Subcutaneous adipose tissue (tissue), 4 donors: ENCODE data around the gene ISOC2. TPM values are rescaled to one million over a fixed set of nuclear protein-coding genes. Genes with fewer than 3 reads are reported as not detected.

ENCODE experiments used
- total RNA-seq, 4 donors: library from RNA; depleted of rRNA; stranded (reverse); fragments of >200 nt; gene quantifications; one replicate each; pipeline ENCODE4 v1.1.0, GENCODE V29; 2016

ISOC2 gene
- total RNA-seq, 4 donors from 2014 or later, result 38.2 to 62.4 (median 45.7) TPM

Other genes with a start within 250 kb of the ISOC2 start
- 1 to 10 TPM in 1 of 4 donors, under 1 TPM in 1, not detected in 2; 0.22 to 2.3 TPM for gene TMEM86B, start 232.9 kb downstream of the ISOC2 start, total RNA-seq
- 10 to 100 TPM; 23.6 to 42.8 (median 26.6) TPM for gene PPP6R1, start 202.6 kb downstream of the ISOC2 start, total RNA-seq
- 10 to 100 TPM in 2 of 4 donors, 1 to 10 TPM in 2; 4.9 to 17.9 (median 10.4) TPM for gene HSPBP1, start 181.5 kb downstream of the ISOC2 start, total RNA-seq
- 1 to 10 TPM in 1 of 4 donors, under 1 TPM in 1, not detected in 2; 0.38 to 1.1 TPM for gene BRSK1, start 177.6 kb downstream of the ISOC2 start, total RNA-seq
- gene TMEM150B, start 136.3 kb downstream of the ISOC2 start, total RNA-seq, result 10 to 100 TPM in 3 of 4 donors, 1 to 10 TPM in 1; 10.0 to 17.8 (median 14.4) TPM
- gene KMT5C, start 121.8 kb downstream of the ISOC2 start, total RNA-seq, result 10 to 100 TPM in 1 of 4 donors, 1 to 10 TPM in 3; 7.0 to 24.1 (median 8.0) TPM
- not detected for gene COX6B2, start 106.9 kb downstream of the ISOC2 start, total RNA-seq
- gene GARIN5B, start 98.4 kb downstream of the ISOC2 start, total RNA-seq, result not detected
- gene IL11, start 91.2 kb downstream of the ISOC2 start, total RNA-seq, result not detected
- not detected for gene TMEM190, start 84.8 kb downstream of the ISOC2 start, total RNA-seq
- 1 to 10 TPM in 1 of 4 donors, under 1 TPM in 1, not detected in 2; 0.44 to 2.8 TPM for gene TMEM238, start 77.3 kb downstream of the ISOC2 start, total RNA-seq
- gene RPL28, start 75.7 kb downstream of the ISOC2 start, total RNA-seq, result 100 to 1,000 TPM; 283 to 590 (median 367) TPM
- 10 to 100 TPM in 1 of 4 donors, 1 to 10 TPM in 3; 4.1 to 12.8 (median 8.6) TPM for gene UBE2S, start 53.9 kb downstream of the ISOC2 start, total RNA-seq
- gene SHISA7, start 18.3 kb downstream of the ISOC2 start, total RNA-seq, result under 1 TPM in 1 of 4 donors, not detected in 3; 0.16 TPM
- not detected for gene C19orf85, start 3.1 kb upstream of the ISOC2 start, total RNA-seq
- gene ZNF628, start 15.0 kb upstream of the ISOC2 start, total RNA-seq, result 1 to 10 TPM in 3 of 4 donors, under 1 TPM in 1; 0.88 to 2.6 (median 2.3) TPM
- gene NAT14, start 23.5 kb upstream of the ISOC2 start, total RNA-seq, result 1 to 10 TPM; 1.0 to 2.3 (median 1.6) TPM
- gene SSC5D, start 26.8 kb upstream of the ISOC2 start, total RNA-seq, result 10 to 100 TPM in 2 of 4 donors, 1 to 10 TPM in 2; 2.1 to 16.7 (median 9.1) TPM
- not detected for gene SBK2, start 75.5 kb upstream of the ISOC2 start, total RNA-seq
- gene SBK3, start 83.9 kb upstream of the ISOC2 start, total RNA-seq, result not detected
- 1 to 10 TPM in 1 of 4 donors, under 1 TPM in 2, not detected in 1; 0.51 to 5.3 (median 0.66) TPM for gene ZNF579, start 119.2 kb upstream of the ISOC2 start, total RNA-seq
- gene FIZ1, start 137.9 kb upstream of the ISOC2 start, total RNA-seq, result 10 to 100 TPM in 1 of 4 donors, 1 to 10 TPM in 3; 1.8 to 12.1 (median 2.7) TPM
- 10 to 100 TPM in 3 of 4 donors, 1 to 10 TPM in 1; 3.8 to 33.5 (median 26.4) TPM for gene ZNF524, start 138.6 kb upstream of the ISOC2 start, total RNA-seq
- gene ZNF865, start 144.0 kb upstream of the ISOC2 start, total RNA-seq, result 1 to 10 TPM; 1.8 to 8.9 (median 3.6) TPM
- gene ZNF784, start 162.9 kb upstream of the ISOC2 start, total RNA-seq, result 1 to 10 TPM; 1.3 to 6.0 (median 2.3) TPM
- 10 to 100 TPM in 3 of 4 donors, 1 to 10 TPM in 1; 5.9 to 35.4 (median 12.3) TPM for gene ZNF580, start 179.4 kb upstream of the ISOC2 start, total RNA-seq
- gene ZNF581, start 182.0 kb upstream of the ISOC2 start, total RNA-seq, result 10 to 100 TPM in 3 of 4 donors, 1 to 10 TPM in 1; 6.4 to 25.5 (median 19.0) TPM
- 10 to 100 TPM in 1 of 4 donors, 1 to 10 TPM in 3; 1.8 to 24.1 (median 8.4) TPM for gene CCDC106, start 186.6 kb upstream of the ISOC2 start, total RNA-seq
- 10 to 100 TPM; 51.8 to 96.8 (median 72.5) TPM for gene U2AF2, start 193.4 kb upstream of the ISOC2 start, total RNA-seq
- 100 to 1,000 TPM in 1 of 4 donors, 10 to 100 TPM in 3; 27.6 to 118 (median 59.7) TPM for gene EPN1, start 213.6 kb upstream of the ISOC2 start, total RNA-seq